Peyer's patch (tissue), 4 donors: ENCODE results near the gene DOC2A.

ENCODE experiments used
- CTCF ChIP-seq, 6 experiments: fragments of 450-650 bp in 4 of 6; fragments of 200-600 bp in 2 of 6; sonication (generic) in 1 of 6; IDR thresholded peaks; one replicate each; pipeline ENCODE4 v1.5.1; 2017 to 2019; ENCODE audit warnings: antibody characterized with exemption in 6 of 6, mild to moderate bottlenecking in 3 of 6, moderate library complexity in 1 of 6
- POLR2A ChIP-seq, 2 donors: fragments of 450-650 bp; IDR thresholded peaks; one replicate each; pipeline ENCODE4 v1.5.1; 2017; ENCODE audit warnings: antibody characterized with exemption in 2 of 2, mild to moderate bottlenecking in 2 of 2, moderate library complexity in 2 of 2

GRCh38 chr16:30004424-30004776 lies 6.4 kb downstream of the DOC2A start:
- TF ChIP-seq CTCF (IDR thresholded peaks at IDR 0.05) (no peak), POLR2A (IDR thresholded peaks at IDR 0.05) (no peak)
